KBM-7 (cell line): ENCODE results near the gene TMEM18.

Experiments
- DNase-seq: peaks from one replicate; pipeline ENCODE4 v3.0.0-alpha.2; 2015
- in situ Hi-C: fragments of 300-500 bp; cut with MboI; formaldehyde crosslinking; loops from 2 replicates; pipeline ENCODE4 v1.14.3; 2020; ENCODE audit warnings: low sequenced_read_pairs, low pct_unique_long_range_greater_than_20kb, mixed read lengths

Gene TMEM18

GRCh38 chr2:625415-626333 lies 51.5 kb downstream of the TMEM18 start:
- no peak for DNase-seq
- in situ Hi-C loops, result no loop called here

DNA sequence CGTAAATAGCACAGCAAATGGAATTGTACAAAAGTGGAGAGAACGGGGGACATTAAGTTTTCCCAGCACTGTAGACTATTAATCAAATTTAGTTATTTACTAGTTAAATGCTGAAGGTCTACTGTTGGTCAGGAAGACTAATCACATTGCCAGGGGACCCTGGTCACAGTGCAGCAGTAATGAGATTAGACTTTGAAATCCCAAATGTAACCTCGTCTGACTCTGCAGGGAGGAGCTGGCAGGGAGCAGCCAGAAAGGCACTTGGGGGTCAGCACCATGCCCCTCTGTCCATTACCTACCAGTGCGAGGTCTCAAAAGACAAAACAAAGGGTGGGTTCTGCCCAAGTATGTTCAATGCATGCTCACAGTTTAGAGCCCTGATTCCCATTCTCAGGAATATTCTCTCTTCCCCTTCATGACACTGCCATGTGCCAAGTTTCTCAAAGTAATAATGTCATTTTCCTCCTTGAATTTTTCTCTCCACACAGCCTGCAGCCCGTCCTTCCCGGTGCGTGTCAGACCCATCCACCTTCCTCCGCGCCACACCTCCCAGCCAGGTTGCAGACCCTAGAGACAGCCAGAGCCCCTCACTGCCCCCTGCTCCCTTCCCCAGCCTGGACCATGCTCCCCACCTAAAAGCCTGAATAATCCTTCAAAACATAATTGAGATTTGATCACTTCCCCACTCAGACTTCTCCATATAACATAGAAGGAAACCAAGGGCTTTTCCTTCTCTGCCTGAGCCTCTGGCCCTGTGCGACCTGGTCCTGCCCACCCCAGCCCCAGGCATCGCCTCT lies 52.5 kb downstream of the TMEM18 start:
- in situ Hi-C loops, result no loop called here
- DNase-seq, result no peak

GRCh38 chr2:624096-624495 lies 53.1 kb downstream of the TMEM18 start:
- in situ Hi-C loops, result no loop called here
- no peak for DNase-seq

DNA sequence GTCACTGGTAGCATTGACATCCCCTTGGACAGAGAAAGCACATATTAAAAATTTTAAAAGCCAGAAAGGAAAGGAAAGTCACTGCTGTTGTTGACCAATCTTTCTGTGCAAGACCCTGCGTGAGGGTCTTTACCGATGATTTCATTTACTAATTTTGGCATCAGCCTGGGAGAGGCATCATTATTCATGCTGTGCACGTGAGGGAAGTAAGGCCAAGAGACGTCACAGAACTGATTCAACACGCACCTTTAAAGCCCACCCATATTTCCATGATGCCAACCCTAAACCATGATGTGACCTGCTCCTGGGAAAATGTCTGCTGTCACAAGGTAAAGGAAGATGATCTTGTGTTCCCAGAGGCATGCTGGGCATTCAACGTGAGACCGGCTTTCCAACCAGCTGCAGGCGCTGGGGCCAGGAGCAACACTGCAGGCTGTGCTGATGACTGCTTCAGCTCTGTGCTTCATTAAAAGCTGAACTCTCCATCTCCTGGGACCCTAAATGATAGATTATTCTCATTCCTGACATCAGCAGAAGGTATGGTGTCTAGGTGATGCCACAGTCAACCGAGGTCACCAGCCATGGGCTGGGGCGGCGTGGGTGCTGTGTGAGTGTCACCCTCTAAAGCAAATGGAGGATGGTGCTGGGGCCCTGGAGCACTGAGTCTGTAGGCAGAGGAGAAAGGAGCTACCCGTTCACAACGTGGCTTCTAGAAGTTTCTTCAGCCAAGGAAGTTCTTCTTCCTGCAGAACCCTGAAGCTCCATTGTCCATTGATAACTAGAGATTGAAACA lies 53.9 kb downstream of the TMEM18 start:
- in situ Hi-C loops, result no loop called here
- DNase-seq, result no peak

DNA sequence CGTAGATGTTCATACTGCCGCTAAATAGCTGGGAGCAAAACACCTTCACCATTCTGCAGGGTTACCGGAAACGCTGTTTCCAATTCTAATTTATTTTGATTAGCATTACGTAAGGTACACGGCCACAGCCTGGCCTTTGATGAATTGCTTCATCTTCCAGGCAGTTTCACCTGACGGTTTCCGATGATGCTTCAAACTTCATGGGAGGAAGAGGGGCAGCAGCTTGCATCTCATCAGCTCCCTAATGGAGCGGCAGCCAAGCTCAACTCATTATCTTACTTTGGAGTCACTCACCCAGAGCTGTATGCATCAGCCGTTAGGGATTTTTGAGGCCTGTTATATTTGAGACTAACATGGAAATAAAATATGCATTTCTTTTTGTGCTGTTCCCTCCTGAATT lies 54.8 kb downstream of the TMEM18 start:
- in situ Hi-C loops, result no loop called here
- no peak for DNase-seq

DNA sequence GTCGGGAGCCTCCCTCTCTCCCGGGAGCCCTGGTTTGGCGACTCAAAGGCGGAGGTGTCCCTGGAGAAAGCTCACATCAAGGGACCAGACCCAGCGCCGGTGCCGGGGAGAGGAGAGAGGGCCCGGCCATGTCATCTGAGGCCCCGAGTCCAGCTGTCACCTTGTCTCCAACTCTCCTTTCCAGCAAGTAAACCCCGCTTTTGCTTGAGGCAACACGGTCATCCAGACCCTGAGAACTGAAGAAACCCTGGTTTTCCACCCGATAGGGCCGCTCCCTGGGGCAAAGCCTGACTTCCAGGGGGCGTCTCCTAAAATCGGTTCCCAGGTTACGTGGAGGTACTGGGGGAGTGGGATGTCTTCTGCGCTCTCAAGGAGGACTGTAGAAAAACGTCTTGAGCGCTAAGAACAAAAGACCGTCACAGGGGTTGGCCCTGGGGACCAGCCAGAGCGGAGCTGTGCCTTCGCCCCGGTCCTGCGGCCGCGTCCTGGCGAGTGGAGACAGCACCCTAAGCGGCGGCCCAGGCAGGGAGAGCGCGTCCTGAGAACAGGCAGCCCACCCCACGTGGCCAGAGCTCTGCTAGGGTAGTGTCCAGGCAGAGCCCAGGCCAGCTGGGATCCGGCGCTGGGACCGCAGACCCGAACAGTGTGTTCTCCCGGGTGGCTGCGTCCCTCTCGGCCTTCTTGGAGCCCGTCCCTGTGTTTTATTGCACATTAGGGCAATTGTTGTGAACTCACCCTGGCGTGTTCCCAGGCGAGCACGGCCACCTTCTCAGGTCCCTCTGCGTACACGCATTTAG lies 55.7 kb downstream of the TMEM18 start:
- in situ Hi-C loops, result no loop called here

DNA sequence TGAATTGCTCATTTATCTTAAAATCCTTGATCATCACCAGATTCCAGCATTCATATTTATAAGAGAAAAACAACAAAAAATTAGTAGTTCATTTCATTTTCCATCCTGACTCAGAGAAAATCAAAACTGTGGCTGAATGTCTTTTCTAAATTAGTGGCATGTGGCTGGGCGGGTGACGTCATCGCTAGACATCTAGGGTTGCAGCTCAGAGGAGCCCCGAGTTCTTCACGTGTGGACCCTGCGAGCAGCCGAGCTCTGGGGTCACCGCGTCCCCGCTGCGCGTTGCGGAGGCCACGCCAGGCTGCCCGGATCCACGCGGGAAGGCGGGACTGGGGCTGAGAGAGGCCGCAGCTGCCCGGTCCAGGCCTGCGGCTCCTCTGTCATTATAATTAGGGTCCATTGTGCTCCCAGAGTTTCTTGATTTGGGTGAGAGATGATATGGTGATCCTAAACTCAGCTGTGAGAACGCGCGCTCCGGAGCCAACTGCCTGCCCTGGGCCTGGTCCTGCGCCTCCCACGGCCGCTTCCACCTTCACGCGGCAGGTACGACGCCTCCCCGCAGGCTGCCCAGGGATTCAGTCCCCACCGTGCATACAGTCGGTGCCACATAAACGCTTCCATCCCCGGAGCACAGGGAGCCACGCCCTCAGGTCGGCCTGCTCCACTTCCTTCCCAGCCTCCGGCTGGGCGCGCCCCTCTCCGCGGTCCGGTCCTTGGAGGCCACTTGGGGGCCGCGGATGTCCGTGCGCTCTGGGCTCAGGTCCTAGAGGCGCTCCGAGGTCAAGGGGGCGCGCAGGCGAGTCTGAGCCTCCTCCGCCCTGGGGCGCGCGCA lies 56.5 kb downstream of the TMEM18 start:
- in situ Hi-C loops, result no loop called here
- no peak for DNase-seq

More for the DNA sequence above, 55.7 kb downstream of the TMEM18 start:
- DNase-seq, result no peak

DNA sequence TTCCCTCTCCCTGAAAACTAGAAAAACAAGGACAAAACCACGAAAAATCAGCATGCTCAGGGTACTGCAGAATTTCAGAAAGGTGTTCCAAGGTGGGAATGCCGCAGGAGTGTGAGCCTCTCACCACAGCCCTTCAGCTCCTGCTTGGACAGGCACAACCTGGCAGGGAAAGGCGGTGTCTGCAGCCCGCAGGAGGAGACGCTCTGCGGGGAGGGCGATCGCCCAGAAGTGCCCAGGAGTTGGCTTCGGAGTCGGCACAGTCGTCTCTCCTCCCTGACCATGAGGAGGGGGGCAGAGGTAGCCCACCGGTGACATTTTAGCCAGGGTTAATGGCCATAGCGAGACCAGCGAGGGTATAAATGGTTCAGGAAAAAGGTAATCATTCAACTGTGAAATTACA lies 57.2 kb downstream of the TMEM18 start:
- no peak for DNase-seq
- in situ Hi-C loops, result no loop called here

DNA sequence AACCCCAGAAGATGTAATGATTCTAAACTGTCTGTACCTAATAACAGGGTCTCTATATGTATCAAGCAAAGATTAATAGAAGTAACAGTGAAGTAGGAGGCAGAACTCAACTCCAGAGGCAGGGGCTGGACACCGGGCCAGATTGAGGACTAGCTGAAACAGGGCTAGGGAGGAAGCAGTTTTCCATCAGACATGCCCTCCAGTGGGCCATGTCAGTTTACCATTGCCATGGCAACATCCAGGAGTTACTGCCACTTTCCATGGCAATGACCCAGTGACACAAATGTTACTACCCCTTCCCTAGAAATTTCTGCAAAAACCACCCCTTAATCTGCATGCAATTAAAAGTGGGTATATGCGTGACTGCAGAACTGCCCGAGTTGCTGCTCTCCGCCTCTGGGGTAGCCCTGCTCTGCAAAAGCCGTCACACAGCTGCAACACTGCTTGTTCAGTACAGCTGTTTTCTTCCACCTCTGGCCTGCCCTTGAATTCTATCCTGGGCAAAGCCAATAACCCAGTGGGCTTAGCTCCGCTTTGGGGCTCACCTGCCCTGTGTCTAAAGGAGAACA lies 58.7 kb downstream of the TMEM18 start:
- DNase-seq, result no peak
- in situ Hi-C loops, result no loop called here

DNA sequence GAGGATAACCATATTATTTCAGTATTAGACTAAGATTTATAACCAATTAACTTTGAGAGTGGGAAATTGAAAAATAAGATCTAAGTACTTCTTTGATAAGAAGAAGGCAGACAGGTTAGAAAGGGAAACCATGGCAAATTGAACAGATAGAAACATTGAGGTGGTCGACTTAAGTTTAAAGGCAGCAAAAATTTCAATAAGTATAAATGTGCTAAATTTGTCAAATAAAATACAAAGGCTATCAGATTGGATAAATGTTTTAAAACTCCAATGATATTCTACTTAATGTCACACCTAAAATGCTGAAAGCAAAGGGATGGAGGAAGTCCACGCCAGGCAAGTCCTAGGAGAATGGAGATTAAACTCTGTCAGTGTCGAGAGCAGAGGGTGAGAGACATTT lies 59.2 kb downstream of the TMEM18 start:
- in situ Hi-C loops, result no loop called here
- DNase-seq, result no peak
